ENCODE measurements around the gene FPGS. TPM values are rescaled to one million over a fixed set of nuclear protein-coding genes. Genes with fewer than 3 reads are reported as not detected.
A peak's percentile ranks its signal among the peaks of the same experiment; 100 is the strongest.

FPGS gene
- total RNA-seq, 2 experiments from 2014 or later, result 132 to 147 TPM

- Histone ChIP-seq H3K4me3 (ENCODE audit: low read depth, low read length, poor library complexity, severe bottlenecking) (no peak overlapping the region), H3K9me3 (ENCODE audit: low read length) (no peaks in the 10 kb centered on the region), H3K9me2 (ENCODE audit: insufficient read depth, low read length) (no peaks in the 10 kb centered on the region), H3K79me2 (ENCODE audit: insufficient read depth, low read depth, low read length) (no peaks in the 10 kb centered on the region), H3K27ac (ENCODE audit: low read depth, low read length, poor library complexity, severe bottlenecking) (peak overlapping the region; percentile 42), H3K4me1 (ENCODE audit: insufficient read depth, low read length, poor library complexity, severe bottlenecking) (peaks cover 23% of the 10 kb centered on the region), H4K20me1 (ENCODE audit: insufficient read depth, low read length) (no peaks in the 10 kb centered on the region), H3K36me3 (ENCODE audit: insufficient read depth, low read length) (no peaks in the 10 kb centered on the region), H3K4me2 (ENCODE audit: low read length) (peak overlapping the region; percentile 50), H2AFZ (ENCODE audit: low read length) (peak overlapping the region; percentile 59)
- POLR2A ChIA-PET, result interaction anchor here (0.6 to 0.8 kb wide), 3 partner anchors 8 to 323 kb away, joined by 3 read pairs; no protein-coding TSS in a partner anchor
- TF ChIP-seq EZH2phosphoT487 (IDR thresholded peaks at IDR 0.05; ENCODE audit: borderline replicate concordance, low read depth, low read length) (no peak), CTCF (conservative IDR thresholded peaks at IDR 0.05; ENCODE audit: low read length) (no peak)
- BruUV-seq (replicated peaks), result no TSS peak
- intact Hi-C loops (cut with micrococcal nuclease; ENCODE audit: unreplicated experiment), result no loop called here
- DNase-seq (ENCODE audit: low spot score), result peak; percentile 74
- CTCF ChIA-PET (ENCODE audit: unreplicated experiment), result interaction anchor here (0.6 to 0.7 kb wide), 2 partner anchors 128 to 474 kb away, joined by 3 to 4 read pairs; partner anchors contain the start of gene TOR2A
Observed at GRCh38 chr9:127862075-127863011, 59.7 kb downstream of the FPGS start.

GRCh38 chr9:127863191-127863621 lies 60.5 kb downstream of the FPGS start:
- no peaks in the 10 kb centered on the region for H3K36me3 ChIP-seq (ENCODE audit: insufficient read depth, low read length)
- ChIA-PET POLR2A (interaction anchor here (0.5 to 0.8 kb wide), 5 partner anchors 8 to 688 kb away, joined by 3 to 6 read pairs (median 3); no protein-coding TSS in a partner anchor), CTCF (ENCODE audit: unreplicated experiment) (interaction anchor here (0.6 to 0.7 kb wide), 2 partner anchors 129 to 475 kb away, joined by 3 to 4 read pairs; partner anchors contain the start of gene TOR2A)
- H4K20me1 ChIP-seq (ENCODE audit: insufficient read depth, low read length), result no peaks in the 10 kb centered on the region
- no peak overlapping the region for H3K4me2 ChIP-seq (ENCODE audit: low read length)
- H3K4me1 ChIP-seq (ENCODE audit: insufficient read depth, low read length, poor library complexity, severe bottlenecking), result peaks cover 23% of the 10 kb centered on the region
- H2AFZ ChIP-seq (ENCODE audit: low read length), result no peak overlapping the region
- no peak overlapping the region for H3K4me3 ChIP-seq (ENCODE audit: low read depth, low read length, poor library complexity, severe bottlenecking)
- intact Hi-C loops (cut with micrococcal nuclease; ENCODE audit: unreplicated experiment), result no loop called here
- peak overlapping the region; percentile 42 for H3K27ac ChIP-seq (ENCODE audit: low read depth, low read length, poor library complexity, severe bottlenecking)
- no peaks in the 10 kb centered on the region for H3K9me3 ChIP-seq (ENCODE audit: low read length)
- H3K79me2 ChIP-seq (ENCODE audit: insufficient read depth, low read depth, low read length), result no peaks in the 10 kb centered on the region
- TF ChIP-seq CTCF (conservative IDR thresholded peaks at IDR 0.05; ENCODE audit: low read length), result no peak
- no peak for TF ChIP-seq EZH2phosphoT487 (IDR thresholded peaks at IDR 0.05; ENCODE audit: borderline replicate concordance, low read depth, low read length)
- no peak for DNase-seq (ENCODE audit: low spot score)
- no peaks in the 10 kb centered on the region for H3K9me2 ChIP-seq (ENCODE audit: insufficient read depth, low read length)
- BruUV-seq (replicated peaks), result no TSS peak

Small RNAs within 50 kb of the gene (microRNA-seq; reads per million reads assigned to microRNA genes)
- gene MIR2861 (ENCODE audit: borderline replicate concordance) (not detected), gene MIR3960 (ENCODE audit: borderline replicate concordance) (not detected)

Small RNAs within 50 kb of the gene (small RNA-seq; reads per million reads assigned to genes)
- gene RF00019 (not detected), gene RNA5SP296 (not detected)

Other genes starting within 250 kb of the FPGS start
- gene STXBP1, start 190.6 kb upstream of the FPGS start, total RNA-seq (2014; rRNA removed; shearing (Covaris generic)), result 3.7 and 4.1 TPM in 2 replicates
- gene STXBP1, start 190.6 kb upstream of the FPGS start, total RNA-seq (2022), result 20.4 and 22.1 TPM in 2 replicates
- gene CFAP157, start 95.9 kb upstream of the FPGS start, total RNA-seq (2014; rRNA removed; shearing (Covaris generic)), result 0.22 TPM in 1 of 2 replicates, not detected in the other
- gene CFAP157, start 95.9 kb upstream of the FPGS start, total RNA-seq (2022), result 0.13 TPM in 1 of 2 replicates, not detected in the other
- 11.1 and 12.4 TPM in 2 replicates for gene PTRH1, start 87.2 kb upstream of the FPGS start, total RNA-seq (2014; rRNA removed; shearing (Covaris generic))
- 8.9 and 10.2 TPM in 2 replicates for gene PTRH1, start 87.2 kb upstream of the FPGS start, total RNA-seq (2022)
- not detected in 2 replicates for gene TTC16, start 86.8 kb upstream of the FPGS start, total RNA-seq (2014; rRNA removed; shearing (Covaris generic))
- gene TTC16, start 86.8 kb upstream of the FPGS start, total RNA-seq (2022), result not detected in 2 replicates
- 8.9 and 13.9 TPM in 2 replicates for gene TOR2A, start 67.6 kb upstream of the FPGS start, total RNA-seq (2014; rRNA removed; shearing (Covaris generic))
- gene TOR2A, start 67.6 kb upstream of the FPGS start, total RNA-seq (2022), result 17.9 and 21.6 TPM in 2 replicates
- gene SH2D3C, start 24.2 kb upstream of the FPGS start, total RNA-seq (2014; rRNA removed; shearing (Covaris generic)), result 38.5 and 40.0 TPM in 2 replicates
- 39.1 and 45.7 TPM in 2 replicates for gene SH2D3C, start 24.2 kb upstream of the FPGS start, total RNA-seq (2022)
- gene CDK9, start 16.8 kb upstream of the FPGS start, total RNA-seq (2014; rRNA removed; shearing (Covaris generic)), result 69.8 and 80.0 TPM in 2 replicates
- 123 and 136 TPM in 2 replicates for gene CDK9, start 16.8 kb upstream of the FPGS start, total RNA-seq (2022)
- gene ENG, start 51.8 kb downstream of the FPGS start, total RNA-seq (2014; rRNA removed; shearing (Covaris generic)), result not detected in 2 replicates
- gene ENG, start 51.8 kb downstream of the FPGS start, total RNA-seq (2022), result not detected in 2 replicates
- gene AK1, start 74.8 kb downstream of the FPGS start, total RNA-seq (2014; rRNA removed; shearing (Covaris generic)), result 10.7 and 19.5 TPM in 2 replicates
- gene AK1, start 74.8 kb downstream of the FPGS start, total RNA-seq (2022), result 21.6 and 22.6 TPM in 2 replicates
- 38.8 and 43.7 TPM in 2 replicates for gene ST6GALNAC6, start 96.7 kb downstream of the FPGS start, total RNA-seq (2014; rRNA removed; shearing (Covaris generic))
- gene ST6GALNAC6, start 96.7 kb downstream of the FPGS start, total RNA-seq (2022), result 51.3 and 52.7 TPM in 2 replicates
- gene ST6GALNAC4, start 114.2 kb downstream of the FPGS start, total RNA-seq (2014; rRNA removed; shearing (Covaris generic)), result 112 and 180 TPM in 2 replicates
- 118 and 125 TPM in 2 replicates for gene ST6GALNAC4, start 114.2 kb downstream of the FPGS start, total RNA-seq (2022)
- gene PIP5KL1, start 127.9 kb downstream of the FPGS start, total RNA-seq (2014; rRNA removed; shearing (Covaris generic)), result 0.59 and 0.95 TPM in 2 replicates
- 4.4 and 4.6 TPM in 2 replicates for gene PIP5KL1, start 127.9 kb downstream of the FPGS start, total RNA-seq (2022)
- gene DPM2, start 135.0 kb downstream of the FPGS start, total RNA-seq (2014; rRNA removed; shearing (Covaris generic)), result 31.6 and 49.7 TPM in 2 replicates
- 47.7 and 50.7 TPM in 2 replicates for gene DPM2, start 135.0 kb downstream of the FPGS start, total RNA-seq (2022)
- gene EEIG1, start 178.1 kb downstream of the FPGS start, total RNA-seq (2014; rRNA removed; shearing (Covaris generic)), result 25.8 and 34.7 TPM in 2 replicates
- 60.1 and 69.1 TPM in 2 replicates for gene EEIG1, start 178.1 kb downstream of the FPGS start, total RNA-seq (2022)

Data from OCI-LY7 (cell line).